ENCODE results near the gene NENF. TPM values are rescaled to one million over a fixed set of nuclear protein-coding genes. Genes with fewer than 3 reads are reported as not detected.

The NENF gene
- polyA plus RNA-seq, 1 of the 3 experiments (the other 2 are of a cell fraction): 78.7 TPM

DNA sequence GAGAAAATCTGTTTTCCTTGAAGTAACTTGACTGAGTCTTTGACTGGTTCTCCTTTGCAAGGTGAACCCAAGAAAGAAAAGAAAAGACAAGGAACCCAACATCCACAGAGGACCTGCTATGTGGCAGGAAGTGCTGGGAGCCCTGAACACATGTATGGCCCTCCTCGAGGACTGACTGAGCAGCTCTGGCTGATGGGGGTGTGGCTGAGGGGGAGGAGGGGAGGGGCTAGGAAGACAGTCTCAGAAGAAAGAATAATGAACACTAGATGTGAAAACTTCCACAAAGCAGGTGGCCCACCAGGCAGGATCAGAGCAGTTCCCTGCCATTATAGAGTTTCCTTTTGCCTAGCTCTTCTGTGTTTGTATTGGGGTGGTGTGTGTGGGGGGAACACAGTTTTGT is 26.1 kb downstream of the NENF start:
- Histone ChIP-seq H3K4me3 (ENCODE audit: low read depth in 2 of 2, low read length in 1 of 2) (no peak overlapping the region), H3K27ac (ENCODE audit: low read depth in 2 of 2, low read length in 1 of 2) (no peak overlapping the region), H3K9me2 (no peaks in the 10 kb centered on the region), H3K9ac (no peak overlapping the region), H3K27me3 (ENCODE audit: insufficient read depth) (no peaks in the 10 kb centered on the region), H3K4me2 (no peak overlapping the region), H3K79me2 (ENCODE audit: insufficient read depth) (no peaks in the 10 kb centered on the region), H3F3A (replicated peaks; ENCODE audit: insufficient read depth) (no peaks in the 10 kb centered on the region), H3K9me3 (no peaks in the 10 kb centered on the region), H3K4me1 (ENCODE audit: control insufficient read depth in 1 of 2, insufficient read depth in 2 of 2, low read depth in 1 of 2, low read length in 1 of 2) (peaks cover 0 to 5% of the 10 kb centered on the region in 2 experiments; a peak in 1 of 4 replicates), H2AFZ (ENCODE audit: low read depth) (no peak overlapping the region), H4K20me1 (ENCODE audit: insufficient read depth) (no peaks in the 10 kb centered on the region), H3K36me3 (replicated peaks in 1 of 2; ENCODE audit: control insufficient read depth in 1 of 2, insufficient read depth in 2 of 2, low read length in 1 of 2) (no peaks in the 10 kb centered on the region)
- POLR2A ChIA-PET: no interaction called here
- CTCF ChIA-PET: interaction anchor here (0.7 to 8.4 kb wide), 11 partner anchors 9 to 924 kb away, joined by 3 to 187 read pairs (median 3); partner anchors contain the start of genes DTL and INTS7
- DNase-seq: no peak
- TF ChIP-seq RXRA (IDR thresholded peaks at IDR 0.05; ENCODE audit: borderline replicate concordance, low read depth) (no peak), EP300 (IDR thresholded peaks at IDR 0.05; ENCODE audit: borderline replicate concordance in 1 of 2, low read depth in 1 of 2, low read length in 1 of 2) (no peak), FOSL2 (IDR thresholded peaks at IDR 0.05; ENCODE audit: borderline replicate concordance, low read depth) (no peak), NRF1 (IDR thresholded peaks at IDR 0.05; ENCODE audit: low read depth, low read length) (no peak), TCF12 (IDR thresholded peaks at IDR 0.05) (no peak), POLR2AphosphoS5 (IDR thresholded peaks at IDR 0.05; ENCODE audit: low read depth, low read length) (no peak), EZH2phosphoT487 (IDR thresholded peaks at IDR 0.05; ENCODE audit: borderline replicate concordance, low read depth) (no peak), CHD2 (IDR thresholded peaks at IDR 0.05; ENCODE audit: low read length, partially characterized antibody) (no peak), SIN3A (IDR thresholded peaks at IDR 0.05; ENCODE audit: borderline replicate concordance, low read depth, low read length) (no peak), TAF1 (IDR thresholded peaks at IDR 0.05; ENCODE audit: borderline replicate concordance, low read depth, low read length) (no peak), RAD21 (IDR thresholded peaks at IDR 0.05; ENCODE audit: low read length) (no peak), JUND (IDR thresholded peaks at IDR 0.05) (no peak), MAX (IDR thresholded peaks at IDR 0.05; ENCODE audit: low read depth) (no peak), FOXJ3 (CRISPR knock-in tag; IDR thresholded peaks at IDR 0.05) (no peak), SMC3 (IDR thresholded peaks at IDR 0.05; ENCODE audit: low read depth, low read length) (no peak)
- TF ChIP-seq, protein P1, sequence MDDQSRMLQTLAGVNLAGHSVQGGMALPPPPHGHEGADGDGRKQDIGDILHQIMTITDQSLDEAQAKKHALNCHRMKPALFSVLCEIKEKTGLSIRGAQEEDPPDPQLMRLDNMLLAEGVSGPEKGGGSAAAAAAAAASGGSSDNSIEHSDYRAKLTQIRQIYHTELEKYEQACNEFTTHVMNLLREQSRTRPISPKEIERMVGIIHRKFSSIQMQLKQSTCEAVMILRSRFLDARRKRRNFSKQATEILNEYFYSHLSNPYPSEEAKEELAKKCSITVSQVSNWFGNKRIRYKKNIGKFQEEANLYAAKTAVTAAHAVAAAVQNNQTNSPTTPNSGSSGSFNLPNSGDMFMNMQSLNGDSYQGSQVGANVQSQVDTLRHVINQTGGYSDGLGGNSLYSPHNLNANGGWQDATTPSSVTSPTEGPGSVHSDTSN (IDR thresholded peaks at IDR 0.05): no peak
- TF ChIP-seq, protein P2, sequence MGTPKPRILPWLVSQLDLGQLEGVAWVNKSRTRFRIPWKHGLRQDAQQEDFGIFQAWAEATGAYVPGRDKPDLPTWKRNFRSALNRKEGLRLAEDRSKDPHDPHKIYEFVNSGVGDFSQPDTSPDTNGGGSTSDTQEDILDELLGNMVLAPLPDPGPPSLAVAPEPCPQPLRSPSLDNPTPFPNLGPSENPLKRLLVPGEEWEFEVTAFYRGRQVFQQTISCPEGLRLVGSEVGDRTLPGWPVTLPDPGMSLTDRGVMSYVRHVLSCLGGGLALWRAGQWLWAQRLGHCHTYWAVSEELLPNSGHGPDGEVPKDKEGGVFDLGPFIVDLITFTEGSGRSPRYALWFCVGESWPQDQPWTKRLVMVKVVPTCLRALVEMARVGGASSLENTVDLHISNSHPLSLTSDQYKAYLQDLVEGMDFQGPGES (IDR thresholded peaks at IDR 0.05; ENCODE audit: low read depth, low read length): no peak
- TF ChIP-seq, protein P3, sequence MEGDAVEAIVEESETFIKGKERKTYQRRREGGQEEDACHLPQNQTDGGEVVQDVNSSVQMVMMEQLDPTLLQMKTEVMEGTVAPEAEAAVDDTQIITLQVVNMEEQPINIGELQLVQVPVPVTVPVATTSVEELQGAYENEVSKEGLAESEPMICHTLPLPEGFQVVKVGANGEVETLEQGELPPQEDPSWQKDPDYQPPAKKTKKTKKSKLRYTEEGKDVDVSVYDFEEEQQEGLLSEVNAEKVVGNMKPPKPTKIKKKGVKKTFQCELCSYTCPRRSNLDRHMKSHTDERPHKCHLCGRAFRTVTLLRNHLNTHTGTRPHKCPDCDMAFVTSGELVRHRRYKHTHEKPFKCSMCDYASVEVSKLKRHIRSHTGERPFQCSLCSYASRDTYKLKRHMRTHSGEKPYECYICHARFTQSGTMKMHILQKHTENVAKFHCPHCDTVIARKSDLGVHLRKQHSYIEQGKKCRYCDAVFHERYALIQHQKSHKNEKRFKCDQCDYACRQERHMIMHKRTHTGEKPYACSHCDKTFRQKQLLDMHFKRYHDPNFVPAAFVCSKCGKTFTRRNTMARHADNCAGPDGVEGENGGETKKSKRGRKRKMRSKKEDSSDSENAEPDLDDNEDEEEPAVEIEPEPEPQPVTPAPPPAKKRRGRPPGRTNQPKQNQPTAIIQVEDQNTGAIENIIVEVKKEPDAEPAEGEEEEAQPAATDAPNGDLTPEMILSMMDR (IDR thresholded peaks at IDR 0.05): no peak
- 83% methylated on average over 1 of the region's 1 CpG for WGBS (ENCODE audit: low lambda C conversion rate)

All from SK-N-SH (cell line).